ENCODE results near the gene ANKRA2. TPM values are rescaled to one million over a fixed set of nuclear protein-coding genes. Genes with fewer than 3 reads are reported as not detected.

The ANKRA2 gene
- total and polyA plus RNA-seq, 9 of the 15 experiments (the other 6 are each of a cell fraction or from before 2014, with no cell fraction given) = 7.9 to 28.7 (median 12.8) TPM

DNA sequence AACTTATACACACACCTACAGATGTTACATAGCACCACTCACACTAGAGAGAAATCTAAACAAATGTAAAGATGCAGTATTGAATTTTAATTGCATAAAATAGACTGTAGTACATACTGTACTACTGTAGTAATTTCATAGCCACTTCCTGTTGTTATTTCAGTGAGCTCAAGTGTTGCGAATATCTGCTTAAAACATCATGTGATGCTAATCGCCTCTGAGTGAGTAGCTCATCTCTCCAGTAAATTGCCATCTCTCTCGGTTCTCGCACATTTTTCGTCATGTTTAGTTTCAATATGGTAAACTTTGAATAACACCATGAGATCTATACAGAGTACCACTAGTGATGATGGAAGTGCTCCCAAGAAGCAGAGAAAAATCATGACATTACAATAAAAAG is 38.6 kb upstream of the ANKRA2 start:
- WGBS (ENCODE audit: insufficient coverage, low coverage, missing lambda C conversion rate) = 3% methylated on average over 5 of the region's 5 CpGs
- in situ Hi-C loops (cut with MboI) = no loop called here
- BruUV-seq (replicated peaks) = no TSS peak

More for the DNA sequence above, 38.6 kb upstream of the ANKRA2 start:
- Histone ChIP-seq H3K4me1 (replicated peaks in 1 of 2; ENCODE audit: control insufficient read depth in 2 of 2, insufficient read depth in 2 of 2, low read length in 2 of 2) (no peaks in the 10 kb centered on the region), H3K9me3 (replicated peaks; ENCODE audit: control insufficient read depth, insufficient read depth, low read depth, low read length) (no peaks in the 10 kb centered on the region), H4K20me1 (replicated peaks; ENCODE audit: control insufficient read depth, insufficient read depth, low read length) (no peaks in the 10 kb centered on the region), H3K4me2 (ENCODE audit: insufficient read depth, low read length) (no peak overlapping the region), H3K4me3 (no peak overlapping the region), H3K27ac (ENCODE audit: extremely low read depth, low read depth, low read length) (no peak overlapping the region), H2AFZ (ENCODE audit: low read depth, low read length) (peak overlapping the region; percentile 42), H3K36me3 (ENCODE audit: control insufficient read depth, insufficient read depth, low read length) (no peaks in the 10 kb centered on the region), H3K9ac (ENCODE audit: insufficient read depth in 1 of 2, low read depth in 2 of 2, low read length in 2 of 2) (no peak overlapping the region), H3K27me3 (ENCODE audit: control insufficient read depth in 2 of 2, insufficient read depth in 2 of 2, low read length in 2 of 2) (no peaks in the 10 kb centered on the region), H3K9me1 (ENCODE audit: control insufficient read depth, insufficient read depth, low read length) (no peaks in the 10 kb centered on the region), H3K79me2 (ENCODE audit: control insufficient read depth, insufficient read depth, low read length) (no peaks in the 10 kb centered on the region)
- intact Hi-C loops (cut with micrococcal nuclease) = no loop called here
- no peak for ATAC-seq
- CTCF ChIA-PET (ENCODE audit: low intra/inter-chr PET ratio) = no interaction called here
- no peak for FAIRE-seq
- TF ChIP-seq, protein P1, sequence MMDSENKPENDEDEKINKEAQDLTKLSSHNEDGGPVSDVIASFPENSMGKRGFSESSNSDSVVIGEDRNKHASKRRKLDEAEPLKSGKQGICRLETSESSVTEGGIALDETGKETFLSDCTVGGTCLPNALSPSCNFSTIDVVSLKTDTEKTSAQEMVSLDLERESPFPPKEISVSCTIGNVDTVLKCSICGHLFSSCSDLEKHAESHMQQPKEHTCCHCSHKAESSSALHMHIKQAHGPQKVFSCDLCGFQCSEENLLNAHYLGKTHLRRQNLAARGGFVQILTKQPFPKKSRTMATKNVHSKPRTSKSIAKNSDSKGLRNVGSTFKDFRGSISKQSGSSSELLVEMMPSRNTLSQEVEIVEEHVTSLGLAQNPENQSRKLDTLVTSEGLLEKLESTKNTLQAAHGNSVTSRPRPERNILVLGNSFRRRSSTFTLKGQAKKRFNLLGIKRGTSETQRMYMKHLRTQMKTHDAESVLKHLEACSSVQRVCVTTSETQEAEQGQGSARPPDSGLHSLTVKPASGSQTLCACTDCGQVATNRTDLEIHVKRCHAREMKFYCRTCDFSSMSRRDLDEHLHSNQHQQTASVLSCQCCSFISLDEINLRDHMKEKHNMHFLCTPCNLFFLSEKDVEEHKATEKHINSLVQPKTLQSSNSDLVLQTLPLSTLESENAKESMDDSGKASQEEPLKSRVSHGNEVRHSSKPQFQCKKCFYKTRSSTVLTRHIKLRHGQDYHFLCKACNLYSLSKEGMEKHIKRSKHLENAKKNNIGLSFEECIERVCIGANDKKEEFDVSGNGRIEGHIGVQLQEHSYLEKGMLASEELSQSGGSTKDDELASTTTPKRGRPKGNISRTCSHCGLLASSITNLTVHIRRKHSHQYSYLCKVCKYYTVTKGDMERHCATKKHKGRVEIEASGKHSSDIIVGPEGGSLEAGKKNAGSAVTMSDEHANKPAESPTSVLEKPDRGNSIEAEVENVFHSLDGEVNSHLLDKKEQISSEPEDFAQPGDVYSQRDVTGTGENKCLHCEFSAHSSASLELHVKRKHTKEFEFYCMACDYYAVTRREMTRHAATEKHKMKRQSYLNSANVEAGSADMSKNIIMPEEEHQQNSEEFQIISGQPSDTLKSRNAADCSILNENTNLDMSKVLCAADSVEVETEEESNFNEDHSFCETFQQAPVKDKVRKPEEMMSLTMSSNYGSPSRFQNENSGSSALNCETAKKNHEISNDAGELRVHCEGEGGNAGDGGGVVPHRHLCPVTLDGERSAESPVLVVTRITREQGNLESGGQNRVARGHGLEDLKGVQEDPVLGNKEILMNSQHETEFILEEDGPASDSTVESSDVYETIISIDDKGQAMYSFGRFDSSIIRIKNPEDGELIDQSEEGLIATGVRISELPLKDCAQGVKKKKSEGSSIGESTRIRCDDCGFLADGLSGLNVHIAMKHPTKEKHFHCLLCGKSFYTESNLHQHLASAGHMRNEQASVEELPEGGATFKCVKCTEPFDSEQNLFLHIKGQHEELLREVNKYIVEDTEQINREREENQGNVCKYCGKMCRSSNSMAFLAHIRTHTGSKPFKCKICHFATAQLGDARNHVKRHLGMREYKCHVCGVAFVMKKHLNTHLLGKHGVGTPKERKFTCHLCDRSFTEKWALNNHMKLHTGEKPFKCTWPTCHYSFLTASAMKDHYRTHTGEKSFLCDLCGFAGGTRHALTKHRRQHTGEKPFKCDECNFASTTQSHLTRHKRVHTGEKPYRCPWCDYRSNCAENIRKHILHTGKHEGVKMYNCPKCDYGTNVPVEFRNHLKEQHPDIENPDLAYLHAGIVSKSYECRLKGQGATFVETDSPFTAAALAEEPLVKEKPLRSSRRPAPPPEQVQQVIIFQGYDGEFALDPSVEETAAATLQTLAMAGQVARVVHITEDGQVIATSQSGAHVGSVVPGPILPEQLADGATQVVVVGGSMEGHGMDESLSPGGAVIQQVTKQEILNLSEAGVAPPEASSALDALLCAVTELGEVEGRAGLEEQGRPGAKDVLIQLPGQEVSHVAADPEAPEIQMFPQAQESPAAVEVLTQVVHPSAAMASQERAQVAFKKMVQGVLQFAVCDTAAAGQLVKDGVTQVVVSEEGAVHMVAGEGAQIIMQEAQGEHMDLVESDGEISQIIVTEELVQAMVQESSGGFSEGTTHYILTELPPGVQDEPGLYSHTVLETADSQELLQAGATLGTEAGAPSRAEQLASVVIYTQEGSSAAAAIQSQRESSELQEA (IDR thresholded peaks at IDR 0.05; ENCODE audit: low read depth) = no peak
- TF ChIP-seq ZNF121 (CRISPR knock-in tag; conservative IDR thresholded peaks at IDR 0.05) (no peak), L3MBTL2 (IDR thresholded peaks at IDR 0.05) (no peak), POLR3A (IDR thresholded peaks at IDR 0.05; ENCODE audit: borderline replicate concordance, extremely low read depth, insufficient read depth, insufficient read length) (no peak), ZNF780A (CRISPR knock-in tag; IDR thresholded peaks at IDR 0.05) (no peak), CEBPB (tag; IDR thresholded peaks at IDR 0.05) (no peak), TEAD4 (IDR thresholded peaks at IDR 0.05; ENCODE audit: low read length) (no peak), TEAD4 (CRISPR knock-in tag; IDR thresholded peaks at IDR 0.05; ENCODE audit: borderline replicate concordance) (no peak), KAT8 (IDR thresholded peaks at IDR 0.05; ENCODE audit: low read depth) (no peak), ZBED1 (IDR thresholded peaks at IDR 0.05) (no peak), KDM5B (IDR thresholded peaks at IDR 0.05; ENCODE audit: insufficient replicate concordance, low read depth, low read length) (no peak), ZNF644 (tag; IDR thresholded peaks at IDR 0.05; ENCODE audit: low read depth) (no peak), SMAD1 (IDR thresholded peaks at IDR 0.05; ENCODE audit: low read depth, low read length, partially characterized antibody) (no peak)
- TF ChIP-seq, protein P2, sequence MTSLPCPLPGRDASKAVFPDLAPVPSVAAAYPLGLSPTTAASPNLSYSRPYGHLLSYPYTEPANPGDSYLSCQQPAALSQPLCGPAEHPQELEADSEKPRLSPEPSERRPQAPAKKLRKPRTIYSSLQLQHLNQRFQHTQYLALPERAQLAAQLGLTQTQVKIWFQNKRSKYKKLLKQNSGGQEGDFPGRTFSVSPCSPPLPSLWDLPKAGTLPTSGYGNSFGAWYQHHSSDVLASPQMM (CRISPR knock-in tag; IDR thresholded peaks at IDR 0.05) = no peak
- DNase-seq (ENCODE audit: extremely low read depth in 1 of 4, low spot score in 3 of 4) = no peak
- POLR2A ChIA-PET = no interaction called here
